Measurements from ENCODE around the gene EVA1C.

DNA sequence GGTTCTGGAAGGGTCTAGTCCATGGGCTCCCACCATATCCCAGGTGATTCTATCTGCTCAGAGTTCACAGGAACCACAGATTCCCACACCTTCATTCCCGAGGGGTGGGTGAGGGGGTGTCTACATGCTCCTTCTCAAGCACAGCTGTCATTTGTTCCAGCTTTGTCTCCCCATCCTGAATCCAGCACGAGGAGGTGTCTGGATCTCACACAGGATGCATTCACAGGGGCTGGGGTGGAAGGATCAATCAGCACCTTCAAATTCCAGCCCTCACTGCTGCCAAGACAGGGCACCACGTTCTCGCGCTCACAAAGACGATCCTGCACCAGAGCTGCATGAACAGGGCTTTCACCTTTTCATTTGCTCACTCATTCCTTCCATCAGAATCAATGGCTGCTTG lies 120.1 kb downstream of the EVA1C start:
- TF ChIP-seq, protein P1, sequence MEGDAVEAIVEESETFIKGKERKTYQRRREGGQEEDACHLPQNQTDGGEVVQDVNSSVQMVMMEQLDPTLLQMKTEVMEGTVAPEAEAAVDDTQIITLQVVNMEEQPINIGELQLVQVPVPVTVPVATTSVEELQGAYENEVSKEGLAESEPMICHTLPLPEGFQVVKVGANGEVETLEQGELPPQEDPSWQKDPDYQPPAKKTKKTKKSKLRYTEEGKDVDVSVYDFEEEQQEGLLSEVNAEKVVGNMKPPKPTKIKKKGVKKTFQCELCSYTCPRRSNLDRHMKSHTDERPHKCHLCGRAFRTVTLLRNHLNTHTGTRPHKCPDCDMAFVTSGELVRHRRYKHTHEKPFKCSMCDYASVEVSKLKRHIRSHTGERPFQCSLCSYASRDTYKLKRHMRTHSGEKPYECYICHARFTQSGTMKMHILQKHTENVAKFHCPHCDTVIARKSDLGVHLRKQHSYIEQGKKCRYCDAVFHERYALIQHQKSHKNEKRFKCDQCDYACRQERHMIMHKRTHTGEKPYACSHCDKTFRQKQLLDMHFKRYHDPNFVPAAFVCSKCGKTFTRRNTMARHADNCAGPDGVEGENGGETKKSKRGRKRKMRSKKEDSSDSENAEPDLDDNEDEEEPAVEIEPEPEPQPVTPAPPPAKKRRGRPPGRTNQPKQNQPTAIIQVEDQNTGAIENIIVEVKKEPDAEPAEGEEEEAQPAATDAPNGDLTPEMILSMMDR (IDR thresholded peaks at IDR 0.05 in 2 of 3, conservative IDR thresholded peaks at IDR 0.05 in 1 of 3; ENCODE audit: borderline replicate concordance in 1 of 3, insufficient read depth in 1 of 3, low read depth in 2 of 3, low read length in 2 of 3), result no peak
- TF ChIP-seq, protein P2, sequence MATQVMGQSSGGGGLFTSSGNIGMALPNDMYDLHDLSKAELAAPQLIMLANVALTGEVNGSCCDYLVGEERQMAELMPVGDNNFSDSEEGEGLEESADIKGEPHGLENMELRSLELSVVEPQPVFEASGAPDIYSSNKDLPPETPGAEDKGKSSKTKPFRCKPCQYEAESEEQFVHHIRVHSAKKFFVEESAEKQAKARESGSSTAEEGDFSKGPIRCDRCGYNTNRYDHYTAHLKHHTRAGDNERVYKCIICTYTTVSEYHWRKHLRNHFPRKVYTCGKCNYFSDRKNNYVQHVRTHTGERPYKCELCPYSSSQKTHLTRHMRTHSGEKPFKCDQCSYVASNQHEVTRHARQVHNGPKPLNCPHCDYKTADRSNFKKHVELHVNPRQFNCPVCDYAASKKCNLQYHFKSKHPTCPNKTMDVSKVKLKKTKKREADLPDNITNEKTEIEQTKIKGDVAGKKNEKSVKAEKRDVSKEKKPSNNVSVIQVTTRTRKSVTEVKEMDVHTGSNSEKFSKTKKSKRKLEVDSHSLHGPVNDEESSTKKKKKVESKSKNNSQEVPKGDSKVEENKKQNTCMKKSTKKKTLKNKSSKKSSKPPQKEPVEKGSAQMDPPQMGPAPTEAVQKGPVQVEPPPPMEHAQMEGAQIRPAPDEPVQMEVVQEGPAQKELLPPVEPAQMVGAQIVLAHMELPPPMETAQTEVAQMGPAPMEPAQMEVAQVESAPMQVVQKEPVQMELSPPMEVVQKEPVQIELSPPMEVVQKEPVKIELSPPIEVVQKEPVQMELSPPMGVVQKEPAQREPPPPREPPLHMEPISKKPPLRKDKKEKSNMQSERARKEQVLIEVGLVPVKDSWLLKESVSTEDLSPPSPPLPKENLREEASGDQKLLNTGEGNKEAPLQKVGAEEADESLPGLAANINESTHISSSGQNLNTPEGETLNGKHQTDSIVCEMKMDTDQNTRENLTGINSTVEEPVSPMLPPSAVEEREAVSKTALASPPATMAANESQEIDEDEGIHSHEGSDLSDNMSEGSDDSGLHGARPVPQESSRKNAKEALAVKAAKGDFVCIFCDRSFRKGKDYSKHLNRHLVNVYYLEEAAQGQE (IDR thresholded peaks at IDR 0.05; ENCODE audit: low read depth), result no peak
- TF ChIP-seq EZH2phosphoT487 (IDR thresholded peaks at IDR 0.05; ENCODE audit: borderline replicate concordance) (no peak), CEBPB (IDR thresholded peaks at IDR 0.05; ENCODE audit: low read depth) (no peak), ZNF274 (IDR thresholded peaks at IDR 0.05; ENCODE audit: low read depth, low read length) (no peak), JUND (IDR thresholded peaks at IDR 0.05) (no peak), ZFX (IDR thresholded peaks at IDR 0.05) (no peak)
- TF ChIP-seq, protein P3, sequence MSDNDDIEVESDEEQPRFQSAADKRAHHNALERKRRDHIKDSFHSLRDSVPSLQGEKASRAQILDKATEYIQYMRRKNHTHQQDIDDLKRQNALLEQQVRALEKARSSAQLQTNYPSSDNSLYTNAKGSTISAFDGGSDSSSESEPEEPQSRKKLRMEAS (IDR thresholded peaks at IDR 0.05), result no peak
- TF ChIP-seq, protein P4, sequence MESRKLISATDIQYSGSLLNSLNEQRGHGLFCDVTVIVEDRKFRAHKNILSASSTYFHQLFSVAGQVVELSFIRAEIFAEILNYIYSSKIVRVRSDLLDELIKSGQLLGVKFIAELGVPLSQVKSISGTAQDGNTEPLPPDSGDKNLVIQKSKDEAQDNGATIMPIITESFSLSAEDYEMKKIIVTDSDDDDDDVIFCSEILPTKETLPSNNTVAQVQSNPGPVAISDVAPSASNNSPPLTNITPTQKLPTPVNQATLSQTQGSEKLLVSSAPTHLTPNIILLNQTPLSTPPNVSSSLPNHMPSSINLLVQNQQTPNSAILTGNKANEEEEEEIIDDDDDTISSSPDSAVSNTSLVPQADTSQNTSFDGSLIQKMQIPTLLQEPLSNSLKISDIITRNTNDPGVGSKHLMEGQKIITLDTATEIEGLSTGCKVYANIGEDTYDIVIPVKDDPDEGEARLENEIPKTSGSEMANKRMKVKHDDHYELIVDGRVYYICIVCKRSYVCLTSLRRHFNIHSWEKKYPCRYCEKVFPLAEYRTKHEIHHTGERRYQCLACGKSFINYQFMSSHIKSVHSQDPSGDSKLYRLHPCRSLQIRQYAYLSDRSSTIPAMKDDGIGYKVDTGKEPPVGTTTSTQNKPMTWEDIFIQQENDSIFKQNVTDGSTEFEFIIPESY (IDR thresholded peaks at IDR 0.05; ENCODE audit: extremely low read depth, insufficient replicate concordance, low read length), result no peak

Measured in HCT116 (cell line).